CD14-positive monocyte (primary cell): Measurements from ENCODE around the gene MSRB1. TPM values are rescaled to one million over a fixed set of nuclear protein-coding genes. Genes with fewer than 3 reads are reported as not detected.

Experiments used
- DNase-seq, 3 donors: peaks; one replicate each; pipeline ENCODE4 v3.0.0-alpha.2; 2011 to 2022
- H2AFZ ChIP-seq: 2 replicates; pipeline ENCODE4 v1.6.0; 2012; ENCODE audit warnings: mild to moderate bottlenecking, low read depth, low read length, inconsistent platforms; ENCODE audit not compliant: insufficient read depth, poor library complexity, severe bottlenecking
- H3K27ac ChIP-seq, 2 donors: 1 replicate in 1 of 2; 2 replicates in 1 of 2; pipeline ENCODE4 v1.5.1; 2012 to 2013; ENCODE audit warnings: low read length in 2 of 2, control low read depth in 1 of 2, inconsistent platforms in 1 of 2, low read depth in 1 of 2, mild to moderate bottlenecking in 1 of 2
- H3K27me3 ChIP-seq, 2 donors: one replicate each; pipeline versions ENCODE4 v1.6.0 to v1.6.1; 2011 to 2013; ENCODE audit warnings: low read length in 2 of 2; ENCODE audit not compliant: control insufficient read depth in 2 of 2, insufficient read depth in 2 of 2
- H3K36me3 ChIP-seq, 2 donors: replicated peaks in 1 of 2; 1 replicate in 1 of 2; 2 replicates in 1 of 2; pipeline versions ENCODE4 v1.5.1 to v1.6.1; 2012 to 2013; ENCODE audit warnings: low read length in 2 of 2, control low read depth in 1 of 2, inconsistent platforms in 1 of 2, mild to moderate bottlenecking in 1 of 2; ENCODE audit not compliant: insufficient read depth in 2 of 2, control insufficient read depth in 1 of 2
- H3K4me1 ChIP-seq, 2 donors: 1 replicate in 1 of 2; 2 replicates in 1 of 2; pipeline versions ENCODE4 v1.5.1 to v1.6.1; 2012 to 2013; ENCODE audit warnings: low read length in 2 of 2, control low read depth in 1 of 2, inconsistent platforms in 1 of 2, mild to moderate bottlenecking in 1 of 2, moderate library complexity in 1 of 2; ENCODE audit not compliant: insufficient read depth in 2 of 2, control insufficient read depth in 1 of 2
- H3K4me2 ChIP-seq: replicated peaks from 2 replicates; pipeline ENCODE3; 2012; ENCODE audit warnings: low read length, moderate library complexity, mild to moderate bottlenecking; ENCODE audit not compliant: poor library complexity, severe bottlenecking; ENCODE audit errors: extremely low read depth
- H3K4me3 ChIP-seq, 3 experiments: fragments of 200-600 bp in 1 of 3; sonication (generic) in 1 of 3; replicated peaks in 1 of 3; 1 replicate in 2 of 3; 2 replicates in 1 of 3; pipeline ENCODE4 v1.5.1; 2011 to 2013; ENCODE audit warnings: low read length in 3 of 3, mild to moderate bottlenecking in 3 of 3, control low read depth in 2 of 3, low read depth in 2 of 3, inconsistent platforms in 1 of 3, moderate library complexity in 1 of 3
- H3K79me2 ChIP-seq: 2 replicates; pipeline ENCODE4 v1.6.0; 2012; ENCODE audit warnings: mild to moderate bottlenecking, control low read depth, inconsistent platforms, low read length, moderate library complexity; ENCODE audit not compliant: insufficient read depth
- H3K9ac ChIP-seq: 2 replicates; pipeline ENCODE4 v1.6.0; 2017; ENCODE audit warnings: low read length, mild to moderate bottlenecking; ENCODE audit not compliant: insufficient read depth, poor library complexity, severe bottlenecking
- H3K9me3 ChIP-seq, 2 donors: replicated peaks in 1 of 2; 1 replicate in 1 of 2; 2 replicates in 1 of 2; pipeline versions ENCODE4 v1.5.1 to v1.6.1; 2012 to 2013; ENCODE audit warnings: low read length in 2 of 2, control low read depth in 1 of 2; ENCODE audit not compliant: control insufficient read depth in 1 of 2, insufficient read depth in 1 of 2
- H4K20me1 ChIP-seq: 2 replicates; pipeline ENCODE4 v1.6.0; 2012; ENCODE audit warnings: mild to moderate bottlenecking, low read length, control low read depth, moderate library complexity; ENCODE audit not compliant: insufficient read depth
- H3K27ac Mint-ChIP-seq, 7 donors: one replicate each; pipeline ENCODE4 v1.8.0; 2020; ENCODE audit warnings: mild to moderate bottlenecking in 7 of 7, mixed read lengths in 7 of 7, moderate library complexity in 6 of 7, inconsistent platforms in 2 of 7
- H3K27me3 Mint-ChIP-seq, 3 donors: one replicate each; pipeline ENCODE4 v1.8.0; 2021 to 2022; ENCODE audit warnings: low read depth in 3 of 3, mild to moderate bottlenecking in 3 of 3, mixed read lengths in 3 of 3, moderate library complexity in 3 of 3, inconsistent platforms in 1 of 3
- H3K36me3 Mint-ChIP-seq, 2 donors: one replicate each; pipeline ENCODE4 v1.8.0; 2020; ENCODE audit warnings: mixed read lengths in 2 of 2, inconsistent platforms in 1 of 2, mild to moderate bottlenecking in 1 of 2
- H3K4me1 Mint-ChIP-seq: one replicate; pipeline ENCODE4 v1.8.0; 2020; ENCODE audit warnings: mild to moderate bottlenecking, mixed read lengths
- H3K4me3 Mint-ChIP-seq, 2 donors: one replicate each; pipeline ENCODE4 v1.8.0; 2020; ENCODE audit warnings: mild to moderate bottlenecking in 2 of 2, mixed read lengths in 2 of 2, moderate library complexity in 1 of 2
- H3K9me3 Mint-ChIP-seq, 7 donors: one replicate each; pipeline ENCODE4 v1.8.0; 2020 to 2022; ENCODE audit warnings: mixed read lengths in 7 of 7, mild to moderate bottlenecking in 6 of 7, moderate library complexity in 6 of 7, inconsistent platforms in 2 of 7
- CTCF ChIP-seq: fragments of 200-600 bp; IDR thresholded peaks from one replicate; pipeline ENCODE4 v1.8.0; 2022; ENCODE audit warnings: antibody characterized with exemption, mild to moderate bottlenecking
- WGBS: methylation state at CpG from one replicate; pipeline ENCODE4 v1.1.5; 2013; ENCODE audit warnings: missing lambda C conversion rate; ENCODE audit not compliant: insufficient coverage; 5-methylcytosine and 5-hydroxymethylcytosine counted together
- intact Hi-C, 2 donors: fragments of 100-400 bp; cut with micrococcal nuclease; formaldehyde crosslinking; loops; one replicate each; pipeline versions ENCODE4 v1.15.0 to v1.15.1; 2023
- polyA plus RNA-seq, 3 donors: library from polyadenylated mRNA; depleted of rRNA in 1 of 3; unstranded in 2 of 3; stranded (reverse) in 1 of 3; fragments of 300-500 nt in 2 of 3; fragments of >200 nt in 1 of 3; fragmentation: Illumina TruSeq in 2 of 3; gene quantifications; 1 replicate in 2 of 3; 2 replicates in 1 of 3; pipeline ENCODE4 v1.2.3, GENCODE V29; 2012 to 2021

The MSRB1 gene
- polyA plus RNA-seq, 3 donors, result 116 to 427 (median 416) TPM

- no peak overlapping the region for H3K4me2 ChIP-seq
- H3K27ac ChIP-seq, result no peak overlapping the region
- H3K36me3 ChIP-seq, result no peaks in the 10 kb centered on the region
- H4K20me1 ChIP-seq, result no peaks in the 10 kb centered on the region
- no peak for TF ChIP-seq CTCF
- H3K4me1 ChIP-seq, result peaks cover under 1 to 3% of the 10 kb centered on the region in 2 donors
- H3K9me3 Mint-ChIP-seq, result peaks cover 0 to 8% (median 0%) of the 10 kb centered on the region in 7 donors
- no peaks in the 10 kb centered on the region for H3K79me2 ChIP-seq
- H3K9ac ChIP-seq, result no peak overlapping the region
- H3K4me3 Mint-ChIP-seq, result no peak overlapping the region
- H3K4me3 ChIP-seq, result no peak overlapping the region
- H3K27ac Mint-ChIP-seq, result no peak overlapping the region
- DNase-seq, result no peak
- H3K4me1 Mint-ChIP-seq, result peaks cover 2% of the 10 kb centered on the region
- H2AFZ ChIP-seq, result no peak overlapping the region
- H3K27me3 Mint-ChIP-seq, result peaks cover 8 to 39% (median 32%) of the 10 kb centered on the region in 3 donors
- no peaks in the 10 kb centered on the region for H3K27me3 ChIP-seq
- H3K9me3 ChIP-seq, result no peaks in the 10 kb centered on the region
- intact Hi-C loops, result no loop called here
- WGBS, result 91% methylated on average over 21 of the region's 22 CpGs
- H3K36me3 Mint-ChIP-seq, result no peaks in the 10 kb centered on the region
These were observed 10.7 kb upstream of the MSRB1 start for GRCh38 chr16:1953734-1954133.

GRCh38 chr16:1950559-1950958 lies 7.6 kb upstream of the MSRB1 start:
- Mint-ChIP-seq H3K27me3 (peaks cover 4 to 16% (median 15%) of the 10 kb centered on the region in 3 donors), H3K4me3 (no peak overlapping the region), H3K4me1 (no peaks in the 10 kb centered on the region), H3K27ac (no peak overlapping the region), H3K36me3 (no peaks in the 10 kb centered on the region), H3K9me3 (no peaks in the 10 kb centered on the region)
- Histone ChIP-seq H4K20me1 (no peaks in the 10 kb centered on the region), H3K4me2 (no peak overlapping the region), H3K4me3 (no peak overlapping the region), H3K36me3 (no peaks in the 10 kb centered on the region), H3K27me3 (no peaks in the 10 kb centered on the region), H3K9me3 (no peaks in the 10 kb centered on the region), H3K79me2 (no peaks in the 10 kb centered on the region), H3K4me1 (no peaks in the 10 kb centered on the region), H3K27ac (no peak overlapping the region), H3K9ac (no peak overlapping the region), H2AFZ (no peak overlapping the region)
- 98% methylated on average over 19 of the region's 19 CpGs for WGBS
- TF ChIP-seq CTCF, result no peak
- intact Hi-C loops, result no loop called here
- DNase-seq, result no peak
